Activated naive CD4-positive, alpha-beta T cell treated with anti-CD3 and anti-CD28 coated beads, Interleukin-2, amount 10 ng/mL, durations not matched to agents 5 hours and 36 hours (primary cell): Measurements from ENCODE around the gene SCGB1C2. TPM values are rescaled to one million over a fixed set of nuclear protein-coding genes. Genes with fewer than 3 reads are reported as not detected.

ENCODE experiments used
- total RNA-seq, 2 experiments: library from RNA; stranded (reverse); gene quantifications; one replicate each; pipeline ENCODE4 v1.2.3, GENCODE V29; 2021

The SCGB1C2 gene
- not detected for total RNA-seq

DNA sequence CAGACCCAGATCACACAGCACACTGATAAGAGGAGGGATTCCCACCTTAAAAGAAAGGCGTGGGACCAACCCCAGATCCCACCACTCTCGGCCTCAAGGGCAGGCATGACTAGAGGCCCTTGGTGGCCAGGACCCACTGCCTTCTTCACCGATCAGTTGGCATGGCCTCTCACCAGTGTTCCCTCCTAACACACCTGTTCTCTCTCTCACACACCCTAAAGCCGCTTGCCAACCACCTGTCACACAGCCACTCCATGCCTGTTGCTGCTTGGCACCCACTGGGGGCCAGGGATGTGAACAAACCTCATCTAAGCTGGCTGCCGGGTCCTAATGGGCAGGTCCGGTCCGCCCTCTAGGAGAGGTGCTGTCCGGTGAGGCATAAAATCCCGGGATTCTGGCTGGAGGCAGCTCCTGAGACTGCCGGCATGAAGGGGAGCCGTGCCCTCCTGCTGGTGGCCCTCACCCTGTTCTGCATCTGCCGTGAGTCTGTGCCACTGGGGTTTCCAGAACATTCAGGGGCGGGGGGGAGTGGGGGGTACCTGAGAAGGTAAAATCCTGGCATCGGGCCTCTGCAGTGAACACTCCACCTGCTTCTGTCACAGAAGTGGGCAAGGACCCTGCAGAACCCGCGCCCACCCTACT lies at the start of gene SCGB1C2:
TSS of gene SCGB1C2 (plus strand) at position 404 of the 642 bp plus-strand sequence. CDS start at position 426, 22 bp downstream.

DNA sequence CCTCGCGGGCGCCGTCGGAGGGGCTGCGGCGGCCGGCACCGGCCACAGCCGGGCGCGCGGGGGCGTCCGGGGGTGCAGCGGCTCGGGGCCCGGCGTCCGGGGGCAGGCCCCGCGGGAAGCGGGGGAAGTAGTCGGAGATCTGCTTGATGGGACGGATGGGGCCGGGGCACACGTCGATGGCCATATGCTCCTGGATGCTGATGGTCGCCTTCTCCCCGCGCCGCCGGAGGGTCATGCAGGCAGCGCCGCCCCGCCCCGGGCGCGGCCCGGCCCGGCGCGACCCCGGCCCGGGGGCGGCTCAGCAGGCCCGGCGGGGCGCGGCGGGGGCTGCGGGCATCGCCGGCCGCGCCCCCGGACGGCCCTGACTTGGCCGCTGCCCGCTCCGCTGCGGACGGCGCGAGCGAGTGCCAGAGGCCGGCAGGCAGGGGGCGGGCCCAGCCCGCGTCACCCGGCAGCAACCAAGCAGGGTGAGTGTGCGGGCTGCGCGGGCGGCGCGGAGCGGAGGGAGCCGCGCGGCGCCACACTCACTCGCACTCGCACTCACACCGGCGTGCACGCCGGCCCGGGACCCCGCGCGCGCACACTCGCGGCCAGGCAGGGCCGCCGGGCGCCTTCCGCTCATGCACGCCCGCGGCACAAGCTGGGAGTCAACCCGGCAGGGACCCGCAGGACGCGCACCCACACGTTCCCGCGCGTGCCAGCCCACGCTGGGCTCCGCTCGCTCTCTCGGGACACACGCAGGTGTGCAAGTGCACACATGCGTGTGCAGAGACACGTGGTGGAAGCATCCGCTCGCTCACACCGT lies 44.1 kb downstream of the SCGB1C2 start, which contains the start of gene DOC2B:
TSS of gene DOC2B (minus strand) at position 406 of the 805 bp plus-strand sequence. CDS start at position 235, 171 bp downstream.

Other genes starting within 250 kb of the SCGB1C2 start
- gene DOC2B, start 44.1 kb downstream of the SCGB1C2 start, total RNA-seq, result not detected
- 1 to 10 TPM; 3.5 TPM for gene RPH3AL, start 215.2 kb downstream of the SCGB1C2 start, total RNA-seq